Left colon (tissue), 2 donors: Measurements from ENCODE around the gene ATP1A3. TPM values are rescaled to one million over a fixed set of nuclear protein-coding genes. Genes with fewer than 3 reads are reported as not detected.
A peak's percentile ranks its signal among the peaks of the same experiment; 100 is the strongest.

Experiments used
- ATAC-seq: fragments of 200-7000 bp; cut with Tn5 transposase; one replicate; pipeline ENCODE4 v1.9.1; 2020; ENCODE audit warnings: mild to moderate bottlenecking, moderate library complexity
- DNase-seq, 2 donors: peaks; one replicate each; pipeline ENCODE4 v3.0.0-alpha.2; 2020
- intact Hi-C, 2 donors: fragments of 100-400 bp; cut with DNase I in 1 of 2; cut with micrococcal nuclease in 1 of 2; formaldehyde crosslinking; loops; one replicate each; pipeline versions ENCODE4 v1.11.2 to v1.14.0; 2022; cut with DNase I, micrococcal nuclease
- total RNA-seq, 2 donors: library from RNA; stranded (reverse); fragmentation: NEBNext Ultra II Directional; extraction: Animal tissue kit (Norgen Biotek cat#: 25700); gene quantifications; one replicate each; pipeline ENCODE4 v1.2.1, GENCODE V29; 2021
- donor health status: DM: no; HTN: no; CAD: no.
- donor health status: DM: yes; HTN: yes; CAD: no.

The ATP1A3 gene
- total RNA-seq, 2 donors from 2014 or later, result 1.2 to 1.6 TPM

GRCh38 chr19:41937525-41938468, 56.2 kb downstream of the ATP1A3 start:
- intact Hi-C loops, result loop anchor here in 1 of 2 donors (10.0 kb wide), 1 partner anchor 63 kb away; the partner anchor contains the start of gene CD79A
- DNase-seq, result no peak
- no peak for ATAC-seq

- DNase-seq (no peak), ATAC-seq (no peak)
- intact Hi-C loops, result loop anchor here in 1 of 2 donors (10.0 kb wide), 1 partner anchor 62 kb away; the partner anchor contains the start of gene CD79A
Observed at GRCh38 chr19:41936961-41937360, 57.1 kb downstream of the ATP1A3 start.

- ATAC-seq (no peak), DNase-seq (no peak)
- intact Hi-C loops, result loop anchor here in 1 of 2 donors (10.0 kb wide), 1 partner anchor 62 kb away; the partner anchor contains the start of gene CD79A
Observed at GRCh38 chr19:41936416-41936850, 57.6 kb downstream of the ATP1A3 start.

- intact Hi-C loops, result loop anchor here in 1 of 2 donors (10.0 kb wide), 1 partner anchor 61 kb away; the partner anchor contains the start of gene CD79A
- ATAC-seq (no peak), DNase-seq (no peak)
Observed at GRCh38 chr19:41935760-41936415, 58.1 kb downstream of the ATP1A3 start.

GRCh38 chr19:41934849-41935374, 59.1 kb downstream of the ATP1A3 start:
- peak; percentile 79 for ATAC-seq
- intact Hi-C loops, result loop anchor here in 1 of 2 donors (10.0 kb wide), 1 partner anchor 60 kb away; the partner anchor contains the start of gene CD79A
- DNase-seq, result peak; percentile 64 to 84

- intact Hi-C loops, result loop anchor here in 1 of 2 donors (10.0 kb wide), 1 partner anchor 59 kb away; the partner anchor contains the start of gene CD79A
Observed at GRCh38 chr19:41933693-41934426, 60.2 kb downstream of the ATP1A3 start.

GRCh38 chr19:41932720-41933332, 61.2 kb downstream of the ATP1A3 start:
- DNase-seq (no peak), ATAC-seq (no peak)
- intact Hi-C loops, result loop anchor here in 1 of 2 donors (10.0 kb wide), 1 partner anchor 58 kb away; the partner anchor contains the start of gene CD79A

More at GRCh38 chr19:41933693-41934426, 60.2 kb downstream of the ATP1A3 start:
- no peak for ATAC-seq
- DNase-seq, result no peak

- no peak for ATAC-seq
- intact Hi-C loops, result loop anchor here in 1 of 2 donors (10.0 kb wide), 1 partner anchor 57 kb away; the partner anchor contains the start of gene CD79A
- no peak for DNase-seq
Observed at GRCh38 chr19:41932259-41932719, 61.7 kb downstream of the ATP1A3 start.

- no peak for DNase-seq
- intact Hi-C loops, result loop anchor here in 1 of 2 donors (10.0 kb wide), 1 partner anchor 56 kb away; the partner anchor contains the start of gene CD79A
- no peak for ATAC-seq
Observed at GRCh38 chr19:41930926-41931592, 63.0 kb downstream of the ATP1A3 start.

- ATAC-seq (no peak), DNase-seq (no peak)
- intact Hi-C loops, result loop anchor here in 1 of 2 donors (10.0 kb wide), 1 partner anchor 56 kb away; the partner anchor contains the start of gene CD79A
Observed at GRCh38 chr19:41930322-41930722, 63.7 kb downstream of the ATP1A3 start.

- DNase-seq (no peak), ATAC-seq (no peak)
- intact Hi-C loops, result loop anchor here in 1 of 2 donors (10.0 kb wide), 1 partner anchor 55 kb away; the partner anchor contains the start of gene CD79A
Observed at GRCh38 chr19:41929536-41930071, 64.4 kb downstream of the ATP1A3 start.

- DNase-seq (peak in 1 of 2 donors; percentile 47), ATAC-seq (peak; percentile 73)
- intact Hi-C loops, result no loop called here
Observed at GRCh38 chr19:41928754-41929535, 65.1 kb downstream of the ATP1A3 start.

- DNase-seq (peak in 1 of 2 donors; percentile 32), ATAC-seq (peak; percentile 50)
- intact Hi-C loops, result no loop called here
Observed at GRCh38 chr19:41928221-41928683, 65.8 kb downstream of the ATP1A3 start, which contains the start of gene ERFL. Gene ERFL (minus strand): TSS chr19:41928449. CDS start chr19:41912919, 15,530 bp downstream.

- no peak for DNase-seq
- no peak for ATAC-seq
Observed at GRCh38 chr19:41927497-41928192, 66.4 kb downstream of the ATP1A3 start.

More at GRCh38 chr19:41927497-41928192, 66.4 kb downstream of the ATP1A3 start:
- intact Hi-C loops, result no loop called here
